Upper lobe of left lung (tissue), 4 donors: ENCODE results near the gene WBP2NL.

Experiments
- EP300 ChIP-seq, 4 donors: sonication (generic); formaldehyde crosslinking; IDR thresholded peaks; one replicate each; pipeline ENCODE4 v1.5.1; 2017; ENCODE audit warnings: antibody characterized with exemption in 4 of 4, control low read depth in 2 of 4
- POLR2A ChIP-seq, 4 donors: fragments of 450-650 bp; IDR thresholded peaks; one replicate each; pipeline ENCODE4 v1.5.1; 2016 to 2017; ENCODE audit warnings: antibody characterized with exemption in 4 of 4, mild to moderate bottlenecking in 2 of 4
- TF ChIP-seq, protein P1 (sequence below), 6 experiments: fragments of 450-650 bp in 4 of 6; fragments of 200-600 bp in 2 of 6; sonication (generic) in 2 of 6; IDR thresholded peaks; one replicate each; pipeline ENCODE4 v1.5.1; 2016 to 2019; ENCODE audit warnings: antibody characterized with exemption in 6 of 6

DNA sequence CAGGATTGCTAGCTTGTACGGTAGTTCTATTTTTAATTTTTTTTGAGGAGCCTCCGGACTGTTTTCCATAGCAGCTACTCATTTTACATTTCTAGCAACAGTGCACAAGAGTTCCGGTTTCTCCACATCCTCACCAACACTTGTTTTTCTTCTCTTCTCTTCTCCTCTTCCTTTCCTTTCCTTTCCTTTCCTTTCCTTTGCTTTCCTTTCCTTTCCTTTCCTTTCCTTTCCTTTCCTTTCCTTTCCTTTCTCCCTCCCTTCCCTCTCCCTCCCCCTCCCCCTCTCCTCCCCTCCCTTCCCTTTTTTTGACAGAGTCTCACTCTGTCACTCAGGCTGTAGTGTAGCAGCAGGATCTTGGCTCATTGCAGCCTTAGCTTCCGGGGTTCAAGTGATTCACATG, 9.3 kb downstream of the WBP2NL start:
- TF ChIP-seq, protein P1, sequence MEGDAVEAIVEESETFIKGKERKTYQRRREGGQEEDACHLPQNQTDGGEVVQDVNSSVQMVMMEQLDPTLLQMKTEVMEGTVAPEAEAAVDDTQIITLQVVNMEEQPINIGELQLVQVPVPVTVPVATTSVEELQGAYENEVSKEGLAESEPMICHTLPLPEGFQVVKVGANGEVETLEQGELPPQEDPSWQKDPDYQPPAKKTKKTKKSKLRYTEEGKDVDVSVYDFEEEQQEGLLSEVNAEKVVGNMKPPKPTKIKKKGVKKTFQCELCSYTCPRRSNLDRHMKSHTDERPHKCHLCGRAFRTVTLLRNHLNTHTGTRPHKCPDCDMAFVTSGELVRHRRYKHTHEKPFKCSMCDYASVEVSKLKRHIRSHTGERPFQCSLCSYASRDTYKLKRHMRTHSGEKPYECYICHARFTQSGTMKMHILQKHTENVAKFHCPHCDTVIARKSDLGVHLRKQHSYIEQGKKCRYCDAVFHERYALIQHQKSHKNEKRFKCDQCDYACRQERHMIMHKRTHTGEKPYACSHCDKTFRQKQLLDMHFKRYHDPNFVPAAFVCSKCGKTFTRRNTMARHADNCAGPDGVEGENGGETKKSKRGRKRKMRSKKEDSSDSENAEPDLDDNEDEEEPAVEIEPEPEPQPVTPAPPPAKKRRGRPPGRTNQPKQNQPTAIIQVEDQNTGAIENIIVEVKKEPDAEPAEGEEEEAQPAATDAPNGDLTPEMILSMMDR (IDR thresholded peaks at IDR 0.05): no peak
- TF ChIP-seq EP300 (IDR thresholded peaks at IDR 0.05) (no peak), POLR2A (IDR thresholded peaks at IDR 0.05) (no peak)
